Natural killer cell (primary cell): Measurements from ENCODE around the gene CYLD. TPM values are rescaled to one million over a fixed set of nuclear protein-coding genes. Genes with fewer than 3 reads are reported as not detected.

Experiments
- ATAC-seq, 3 donors: fragments of 150-1000 bp in 2 of 3; fragments of 200-7000 bp in 1 of 3; cut with Tn5 transposase; 1 replicate in 1 of 3; 2 replicates in 2 of 3; pipeline ENCODE4 v1.10.0; 2021; ENCODE audit warnings: mild to moderate bottlenecking in 2 of 3, moderate library complexity in 2 of 3
- DNase-seq, 2 donors: peaks; one replicate each; pipeline versions ENCODE4 v3.0.0 to v3.0.0-alpha.2; 2013 to 2021; ENCODE audit warnings: mixed read lengths in 1 of 2
- H3K27ac ChIP-seq: one replicate; pipeline ENCODE4 v1.5.1; 2013; ENCODE audit warnings: mild to moderate bottlenecking, low read length
- H3K27me3 ChIP-seq: one replicate; pipeline ENCODE4 v1.6.1; 2013; ENCODE audit warnings: low read length; ENCODE audit not compliant: control insufficient read depth, insufficient read depth
- H3K36me3 ChIP-seq: one replicate; pipeline ENCODE4 v1.6.1; 2013; ENCODE audit warnings: low read length; ENCODE audit not compliant: control insufficient read depth, insufficient read depth
- H3K4me1 ChIP-seq: one replicate; pipeline ENCODE4 v1.6.1; 2013; ENCODE audit warnings: low read length; ENCODE audit not compliant: control insufficient read depth, insufficient read depth
- H3K4me3 ChIP-seq: one replicate; pipeline ENCODE4 v1.5.1; 2013; ENCODE audit warnings: low read length
- H3K9me3 ChIP-seq: one replicate; pipeline ENCODE4 v1.6.1; 2013; ENCODE audit warnings: low read length; ENCODE audit not compliant: control insufficient read depth, insufficient read depth
- H3K27ac Mint-ChIP-seq, 2 donors: one replicate each; pipeline ENCODE4 v1.8.0; 2022; ENCODE audit warnings: mild to moderate bottlenecking in 2 of 2, mixed read lengths in 2 of 2, moderate library complexity in 1 of 2
- H3K27me3 Mint-ChIP-seq, 2 donors: one replicate each; pipeline ENCODE4 v1.8.0; 2022; ENCODE audit warnings: low read depth in 2 of 2, mixed read lengths in 2 of 2
- H3K36me3 Mint-ChIP-seq: one replicate; pipeline ENCODE4 v1.8.0; 2022; ENCODE audit warnings: mixed read lengths
- H3K4me1 Mint-ChIP-seq, 2 donors: one replicate each; pipeline ENCODE4 v1.8.0; 2022; ENCODE audit warnings: mixed read lengths in 2 of 2
- H3K4me3 Mint-ChIP-seq: one replicate; pipeline ENCODE4 v1.8.0; 2022; ENCODE audit warnings: mild to moderate bottlenecking, moderate library complexity, mixed read lengths
- H3K9me3 Mint-ChIP-seq, 2 donors: one replicate each; pipeline ENCODE4 v1.8.0; 2022; ENCODE audit warnings: mixed read lengths in 2 of 2
- CTCF ChIP-seq: fragments of 200-600 bp; IDR thresholded peaks from one replicate; pipeline ENCODE4 v1.8.0; 2022; ENCODE audit warnings: antibody characterized with exemption
- WGBS: methylation state at CpG from one replicate; pipeline ENCODE4 v1.1.7; 2013; ENCODE audit warnings: missing lambda C conversion rate; ENCODE audit not compliant: insufficient coverage; 5-methylcytosine and 5-hydroxymethylcytosine counted together
- intact Hi-C: fragments of 100-400 bp; cut with micrococcal nuclease; formaldehyde crosslinking; loops from one replicate; pipeline ENCODE4 v1.14.2; 2022
- total RNA-seq, 4 donors: library from RNA; stranded (reverse); fragments of 120-200 nt in 1 of 4; gene quantifications; one replicate each; pipeline versions ENCODE4 v1.2.3 to v1.2.4, GENCODE V29; 2013 to 2022

Gene CYLD
- total RNA-seq, 3 donors from 2014 or later (not counting 1 experiment from before 2014, with no cell fraction given): 227 to 246 (median 236) TPM

GRCh38 chr16:50709061-50709684 is 32.7 kb upstream of the CYLD start:
- Histone ChIP-seq H3K4me1 (peaks cover 24% of the 10 kb centered on the region), H3K27ac (no peak overlapping the region), H3K9me3 (peaks cover 4% of the 10 kb centered on the region), H3K27me3 (no peaks in the 10 kb centered on the region), H3K4me3 (no peak overlapping the region), H3K36me3 (peaks cover 4% of the 10 kb centered on the region)
- Mint-ChIP-seq H3K27me3 (peaks cover 0 to 5% of the 10 kb centered on the region in 2 donors), H3K4me1 (peaks cover 5 to 7% of the 10 kb centered on the region in 2 donors), H3K27ac (no peak overlapping the region), H3K36me3 (peaks cover 15% of the 10 kb centered on the region), H3K9me3 (peaks cover 3 to 5% of the 10 kb centered on the region in 2 donors), H3K4me3 (no peak overlapping the region)
- ATAC-seq (peak in 2 of 3 donors; percentile 24 to 56), DNase-seq (no peak)
- intact Hi-C loops: no loop called here
- no peak for TF ChIP-seq CTCF
- WGBS: 40% methylated on average over 8 of the region's 8 CpGs

GRCh38 chr16:50709980-50710379 is 31.9 kb upstream of the CYLD start:
- Mint-ChIP-seq H3K9me3 (peaks cover under 1 to 2% of the 10 kb centered on the region in 2 donors), H3K36me3 (peaks cover 7% of the 10 kb centered on the region), H3K27me3 (peaks cover 0 to 5% of the 10 kb centered on the region in 2 donors), H3K27ac (no peak overlapping the region), H3K4me3 (no peak overlapping the region), H3K4me1 (peaks cover 5 to 7% of the 10 kb centered on the region in 2 donors)
- Histone ChIP-seq H3K27ac (no peak overlapping the region), H3K4me3 (no peak overlapping the region), H3K4me1 (peaks cover 26% of the 10 kb centered on the region), H3K36me3 (peaks cover 4% of the 10 kb centered on the region), H3K9me3 (no peaks in the 10 kb centered on the region), H3K27me3 (no peaks in the 10 kb centered on the region)
- no peak for DNase-seq
- intact Hi-C loops: no loop called here
- no peak for ATAC-seq
- WGBS: 97% methylated on average over 4 of the region's 5 CpGs
- no peak for TF ChIP-seq CTCF

DNA sequence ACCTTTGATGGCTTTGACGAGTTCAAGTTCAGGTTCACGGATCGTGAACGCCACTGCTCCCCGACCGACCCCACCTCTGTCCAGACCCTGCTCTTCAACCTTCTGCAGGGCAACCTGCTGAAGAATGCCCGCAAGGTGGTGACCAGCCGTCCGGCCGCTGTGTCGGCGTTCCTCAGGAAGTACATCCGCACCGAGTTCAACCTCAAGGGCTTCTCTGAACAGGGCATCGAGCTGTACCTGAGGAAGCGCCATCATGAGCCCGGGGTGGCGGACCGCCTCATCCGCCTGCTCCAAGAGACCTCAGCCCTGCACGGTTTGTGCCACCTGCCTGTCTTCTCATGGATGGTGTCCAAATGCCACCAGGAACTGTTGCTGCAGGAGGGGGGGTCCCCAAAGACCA is 30.8 kb upstream of the CYLD start:
- Mint-ChIP-seq H3K9me3 (no peaks in the 10 kb centered on the region), H3K4me3 (no peak overlapping the region), H3K36me3 (no peaks in the 10 kb centered on the region), H3K4me1 (peaks cover 5 to 7% of the 10 kb centered on the region in 2 donors), H3K27me3 (peaks cover 0 to 2% of the 10 kb centered on the region in 2 donors), H3K27ac (no peak overlapping the region)
- DNase-seq: no peak
- intact Hi-C loops: no loop called here
- H3K27me3 ChIP-seq: no peaks in the 10 kb centered on the region
- no peaks in the 10 kb centered on the region for H3K9me3 ChIP-seq
- no peak overlapping the region for H3K4me3 ChIP-seq
- peaks cover 4% of the 10 kb centered on the region for H3K36me3 ChIP-seq
- ATAC-seq: no peak
- TF ChIP-seq CTCF: no peak
- WGBS: 95% methylated on average over 21 of the region's 21 CpGs
- no peak overlapping the region for H3K27ac ChIP-seq
- H3K4me1 ChIP-seq: peaks cover 26% of the 10 kb centered on the region
